ENCODE results near the gene DAAM2.

DAAM2 gene

GRCh38 chr6:39791850-39792539 is at the start of gene DAAM2:
DAAM2 (plus strand) TSS chr6:39792376; CDS start chr6:39856303, 63,927 bp downstream.
- DNase-seq = peak in 8 of 14 donors; percentile 37 to 80 (median 68)

- DNase-seq = no peak
Measured at GRCh38 chr6:39746795-39747194, 45.4 kb upstream of the DAAM2 start.

DNA sequence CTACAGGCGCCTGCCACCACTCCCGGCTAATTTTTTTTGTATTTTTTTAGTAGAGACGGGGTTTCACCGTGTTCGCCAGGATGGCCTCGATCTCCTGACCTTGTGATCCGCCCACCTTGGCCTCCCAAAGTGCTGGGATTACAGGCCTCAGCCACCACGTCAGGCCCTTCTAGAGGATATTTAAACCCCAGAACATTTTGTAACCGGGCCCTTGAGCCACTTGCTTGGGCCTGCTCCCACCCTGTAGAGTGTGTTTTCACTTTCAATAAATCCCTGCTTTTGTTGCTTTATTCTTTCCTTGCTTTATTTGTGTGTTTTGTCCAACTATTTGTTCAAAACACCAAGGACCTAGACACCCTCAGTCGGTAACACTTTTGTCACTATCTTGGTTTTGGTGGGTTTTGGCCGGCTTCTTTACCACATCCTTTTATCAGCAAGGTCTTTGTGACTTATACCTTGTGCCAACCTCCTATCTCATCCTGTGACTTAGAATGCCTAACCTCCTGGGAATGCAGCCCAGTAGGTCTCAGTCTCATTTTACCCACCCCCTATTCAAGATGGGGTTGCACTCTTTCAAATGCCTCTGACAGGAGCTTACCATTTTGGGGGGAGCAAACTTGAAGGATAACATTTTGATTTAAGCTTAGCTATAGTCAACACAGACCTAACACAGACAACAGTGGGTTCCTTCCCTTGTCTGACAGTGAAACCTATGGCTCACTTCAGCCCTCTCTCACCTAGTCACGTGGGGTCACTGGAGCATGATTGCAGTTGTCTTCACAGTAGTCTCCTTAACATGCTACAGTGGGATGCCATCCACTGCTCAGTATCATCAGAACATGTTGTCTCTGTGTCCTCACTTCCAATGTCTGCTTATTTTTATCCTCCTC is 39.1 kb upstream of the DAAM2 start:
- no peak for DNase-seq

- DNase-seq = peak in 2 of 14 donors; percentile 18 to 33
Measured at GRCh38 chr6:39753725-39754045, 38.5 kb upstream of the DAAM2 start.

DNA sequence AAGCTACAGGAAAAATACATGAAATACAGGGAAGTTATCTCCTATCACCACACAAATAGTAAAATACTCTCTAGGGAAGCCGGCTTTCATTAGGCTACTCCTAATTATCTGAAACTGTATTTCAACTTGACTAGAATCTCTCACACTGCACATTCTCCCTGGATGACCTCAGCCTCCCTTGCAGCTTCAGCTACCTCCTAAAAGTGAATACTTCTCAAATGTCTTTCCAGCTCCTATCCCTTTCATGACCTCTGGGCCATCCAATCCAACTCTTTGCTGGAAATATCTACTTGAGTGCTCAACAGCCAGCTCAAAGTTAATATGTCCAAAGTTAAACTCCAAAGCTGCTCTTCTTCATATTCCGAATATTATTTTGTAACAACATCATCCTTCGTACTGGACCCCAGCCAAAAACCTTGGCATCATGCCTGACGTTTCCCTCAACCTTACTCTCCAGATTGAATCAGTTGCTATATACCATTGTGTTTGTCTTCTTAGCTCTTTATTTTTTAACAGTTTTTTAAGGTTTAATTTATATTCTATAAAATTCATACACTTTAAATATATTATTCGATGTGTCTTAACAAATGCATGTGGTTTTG is 37.6 kb upstream of the DAAM2 start:
- no peak for DNase-seq

- no peak for DNase-seq
Measured at GRCh38 chr6:39755231-39755630, 36.9 kb upstream of the DAAM2 start.

GRCh38 chr6:39756582-39756981 is 35.6 kb upstream of the DAAM2 start:
- no peak for DNase-seq

DNA sequence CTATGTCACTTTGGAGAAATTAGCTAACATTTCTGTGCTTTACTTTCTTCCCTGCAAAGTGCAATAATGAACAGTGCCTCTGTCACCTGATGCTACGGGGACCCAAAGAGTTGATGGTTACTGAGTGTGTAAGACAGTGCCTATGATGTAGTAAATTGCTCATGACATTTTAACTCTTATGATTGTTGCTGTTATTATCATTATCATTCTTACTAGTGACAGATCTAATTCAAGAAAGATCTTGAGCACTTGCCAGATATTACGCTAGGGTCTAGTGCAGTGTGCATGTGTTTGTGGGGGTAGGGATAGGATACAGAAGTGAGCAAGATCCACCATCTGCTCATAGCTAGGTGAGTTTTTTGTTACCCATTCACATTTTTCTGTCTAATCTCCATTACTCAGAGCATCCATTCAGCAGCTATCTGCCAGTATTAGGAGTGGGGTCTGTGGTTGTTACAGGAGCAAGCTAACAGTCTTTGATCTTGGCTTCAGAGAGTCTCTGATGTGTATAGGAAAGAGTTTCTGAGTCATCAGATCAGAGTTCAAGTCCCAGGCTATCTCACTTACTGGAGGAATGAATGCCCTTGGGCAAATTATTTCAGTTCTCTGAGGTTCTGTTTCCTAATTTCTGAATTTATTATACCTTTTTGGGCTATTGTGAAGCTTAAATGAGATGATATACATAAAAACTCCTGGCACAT is 33.1 kb upstream of the DAAM2 start:
- no peak for DNase-seq

DNA sequence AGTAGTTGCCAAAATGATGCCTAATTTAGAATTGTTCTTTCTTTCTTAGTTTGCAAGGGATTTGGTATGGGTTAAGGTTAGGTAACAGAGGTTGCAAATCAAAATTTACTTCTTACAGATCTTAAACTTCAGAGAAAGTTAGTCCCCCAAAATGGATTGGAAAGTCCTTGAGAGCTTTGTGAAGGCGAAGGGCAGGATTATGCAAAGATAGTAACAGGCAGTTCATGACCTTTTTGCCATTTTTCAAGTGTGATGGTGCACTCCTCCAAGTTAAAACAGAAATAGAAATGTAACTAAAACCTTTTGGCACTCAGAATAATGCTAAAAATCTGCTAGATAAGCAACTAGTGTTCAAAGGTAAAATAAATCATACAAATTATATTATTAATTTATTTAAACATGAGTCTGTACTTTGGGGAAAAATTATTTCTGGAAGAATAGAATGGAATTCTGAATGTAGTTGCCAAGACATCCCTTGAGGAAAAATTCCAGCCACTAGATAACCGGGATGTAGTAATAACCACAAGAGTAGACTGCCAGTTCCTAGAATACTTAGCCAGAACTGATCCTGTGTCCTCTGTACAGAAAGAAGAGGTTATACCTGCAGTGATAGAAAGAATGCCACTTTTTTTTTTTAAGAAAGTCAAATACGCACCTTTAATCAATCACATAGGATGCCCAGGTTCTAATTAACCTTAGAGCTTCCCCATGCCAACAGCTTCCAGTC is 31.8 kb upstream of the DAAM2 start:
- no peak for DNase-seq

- DNase-seq = no peak
Measured at GRCh38 chr6:39765508-39766065, 26.6 kb upstream of the DAAM2 start.

- DNase-seq = peak in 8 of 14 donors; percentile 32 to 63 (median 48)
Measured at GRCh38 chr6:39769012-39769411, 23.2 kb upstream of the DAAM2 start.

DNA sequence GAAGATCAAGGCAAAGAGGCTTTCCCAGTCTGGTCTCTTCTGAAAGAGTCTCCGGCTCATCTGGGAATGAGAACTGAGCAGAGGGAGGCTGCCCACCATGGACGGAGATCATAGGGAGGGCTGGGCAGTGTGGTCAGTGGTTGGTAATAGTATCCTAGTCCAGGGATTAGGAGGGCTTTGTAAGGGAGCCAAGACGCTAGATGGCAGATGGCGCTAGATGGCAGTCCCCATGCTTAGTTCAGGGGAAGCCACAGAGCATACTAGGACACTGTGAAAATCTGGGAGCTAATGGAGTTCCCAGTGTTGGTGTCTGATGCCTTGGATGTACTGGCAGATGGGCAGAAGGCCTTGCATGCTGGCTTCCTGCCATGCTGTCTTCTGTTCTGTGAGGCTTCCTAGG is 21.7 kb upstream of the DAAM2 start:
- DNase-seq = peak in 8 of 14 donors; percentile 22 to 94 (median 36)

DNA sequence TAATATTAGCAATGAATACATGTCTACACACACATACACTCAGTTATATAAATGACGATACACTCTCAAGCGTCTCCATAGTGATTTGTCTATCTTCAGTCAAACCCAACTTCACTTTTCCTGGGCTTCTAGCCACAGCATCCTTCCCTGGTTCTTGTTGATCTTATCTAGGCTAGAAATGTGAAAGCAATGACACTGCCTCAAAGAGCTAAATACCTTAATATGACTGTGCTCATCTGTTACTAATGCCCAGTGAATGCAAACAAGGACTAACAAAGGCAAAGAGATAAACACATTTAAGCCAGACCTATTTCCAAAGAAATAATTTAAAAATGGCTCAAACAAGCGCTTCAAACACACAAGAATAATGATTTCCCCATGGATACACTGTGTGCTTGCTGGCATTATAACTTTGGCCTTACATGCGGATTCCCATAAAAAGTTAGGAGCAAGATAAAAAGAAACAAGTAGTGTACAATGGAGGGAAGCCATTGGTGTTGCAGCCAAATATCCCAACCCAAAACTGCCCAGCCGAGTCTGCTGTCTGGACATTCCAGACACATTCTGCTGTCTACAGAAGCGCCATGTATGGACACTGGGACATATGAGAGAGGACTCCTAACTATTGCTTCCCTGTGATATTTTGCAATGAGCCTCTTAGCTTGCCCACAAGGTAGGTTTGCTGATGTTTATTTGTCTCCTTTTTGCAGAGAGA is 19.5 kb upstream of the DAAM2 start:
- no peak for DNase-seq

DNA sequence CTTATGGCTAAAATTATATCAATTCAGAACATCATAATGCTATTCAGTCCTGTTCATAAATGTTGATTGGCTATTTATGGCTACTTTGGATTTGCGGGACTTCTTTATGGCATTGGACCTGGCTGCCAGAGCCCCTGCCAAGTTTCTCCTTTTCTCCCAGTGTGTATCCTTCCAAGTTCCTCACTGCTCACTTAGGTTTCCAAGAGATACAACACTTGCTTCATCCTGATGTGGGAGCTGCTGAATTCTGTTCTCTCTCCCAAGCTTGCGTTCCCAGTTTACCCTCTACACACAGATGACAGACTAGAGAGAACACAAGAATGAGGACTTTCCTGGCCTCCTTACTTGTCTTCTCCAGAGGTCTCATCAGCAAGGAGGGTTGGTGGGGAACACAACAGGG is 18.4 kb upstream of the DAAM2 start:
- DNase-seq = peak in 1 of 14 donors; percentile 23

DNA sequence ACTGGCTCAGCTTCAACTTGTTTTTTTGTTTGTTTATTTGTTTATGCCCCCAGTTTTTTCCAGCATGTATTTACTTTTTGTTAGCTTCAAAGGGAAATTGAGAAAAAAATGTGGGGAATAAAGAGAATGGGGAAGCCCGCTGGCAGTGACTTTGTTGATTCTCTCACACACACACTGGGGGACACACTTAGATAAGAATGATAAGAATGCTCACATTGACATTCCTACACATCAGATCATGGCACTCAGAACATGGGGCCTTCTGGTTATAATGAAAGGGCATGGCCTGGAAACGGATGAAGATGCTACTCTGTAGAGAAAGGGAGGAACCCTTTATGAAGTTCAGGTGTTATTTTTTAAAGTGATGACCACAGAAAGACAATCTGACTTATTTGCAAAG is 15.6 kb upstream of the DAAM2 start:
- no peak for DNase-seq

GRCh38 chr6:39777218-39777617 is 15.0 kb upstream of the DAAM2 start:
- DNase-seq = no peak

DNA sequence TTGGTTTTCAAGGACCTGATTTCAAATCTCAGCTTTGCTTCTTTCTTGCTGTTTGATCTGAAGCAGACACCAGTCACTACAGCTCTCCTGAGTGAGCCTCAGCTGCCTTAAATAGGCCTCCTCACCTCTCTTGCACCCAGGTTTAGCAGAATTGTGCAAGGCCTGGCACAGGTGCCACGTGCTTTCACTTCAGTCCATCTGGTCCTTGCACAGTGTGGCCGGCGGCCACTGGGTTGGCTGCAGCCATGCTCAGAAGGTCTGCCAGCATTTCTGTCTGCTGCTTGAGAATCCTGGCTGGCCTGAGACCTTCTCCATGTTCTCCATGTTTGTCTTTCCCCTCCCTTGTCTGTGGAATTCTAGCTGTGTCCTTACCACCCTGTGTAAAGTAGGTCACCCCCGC is 14.5 kb upstream of the DAAM2 start:
- DNase-seq = peak in 4 of 14 donors; percentile 25 to 87 (median 32)

GRCh38 chr6:39778581-39779255 is 13.5 kb upstream of the DAAM2 start:
- no peak for DNase-seq

DNA sequence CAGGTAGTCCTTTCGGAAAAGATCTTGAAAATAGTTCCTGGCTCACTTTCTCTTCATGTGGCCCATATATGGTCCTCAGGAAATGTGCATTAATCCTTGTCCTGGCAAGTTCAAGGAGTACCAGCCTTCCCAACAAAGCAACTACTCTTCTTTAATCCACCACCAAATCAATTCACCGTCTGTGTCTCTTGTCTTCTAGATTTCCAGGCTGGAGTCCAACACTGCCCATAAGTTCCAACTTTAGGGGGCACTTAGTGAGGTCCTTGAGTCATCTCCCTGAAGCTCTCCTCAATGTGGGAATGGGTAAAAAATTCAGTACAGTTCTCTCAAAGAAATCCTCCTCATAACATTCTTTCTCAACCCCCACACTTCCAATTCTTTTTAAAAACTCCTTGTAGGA is 6.9 kb upstream of the DAAM2 start:
- no peak for DNase-seq

DNA sequence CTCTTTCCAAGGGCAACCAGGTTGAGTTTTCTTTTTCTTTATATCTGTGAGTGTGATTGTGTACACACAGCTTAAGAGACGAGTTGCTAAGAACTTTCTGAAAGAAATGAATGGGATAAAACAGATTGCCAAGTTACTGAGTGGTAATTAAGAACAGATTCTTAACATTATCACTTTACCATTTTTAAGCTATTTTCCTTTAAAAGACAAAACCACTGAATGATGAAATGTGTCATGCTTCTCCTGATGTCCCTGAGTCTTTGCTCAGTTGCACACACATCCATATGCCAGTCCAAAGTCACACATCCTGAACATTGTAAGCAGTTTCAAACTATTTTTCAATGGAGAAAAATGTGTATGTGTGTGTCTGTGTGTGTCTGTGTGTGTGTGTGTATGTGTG is 5.5 kb upstream of the DAAM2 start:
- no peak for DNase-seq

GRCh38 chr6:39787322-39787721 is 4.9 kb upstream of the DAAM2 start:
- no peak for DNase-seq
